KG1 (cell line): ENCODE measurements around the gene ANKRD33B.

ENCODE experiments used
- DNase-seq: peaks from one replicate; lab custom pipeline; 2025; lab: John Stamatoyannopoulos, UW

The ANKRD33B gene

DNA sequence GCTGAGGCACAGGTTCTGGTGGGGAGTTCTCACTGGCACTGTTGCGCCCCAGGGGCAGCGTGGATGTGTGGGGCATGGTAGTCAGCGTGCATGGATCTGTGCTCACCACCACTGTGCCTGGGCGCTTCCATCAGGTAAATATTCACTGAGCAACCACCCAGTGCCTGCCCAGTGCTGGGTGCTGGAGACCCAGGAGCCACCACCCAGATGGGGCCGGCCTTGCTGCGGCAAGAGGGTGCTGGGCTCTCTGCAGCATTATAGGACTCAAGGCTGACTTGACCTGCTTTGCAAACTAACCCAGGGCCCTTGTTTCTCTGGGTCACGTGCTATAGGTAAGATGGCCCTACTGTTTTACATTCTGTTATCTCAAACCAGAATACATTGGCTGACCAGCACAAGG lies 136.6 kb downstream of the ANKRD33B start:
- DNase-seq, result no peak

GRCh38 chr5:10701567-10702039 lies 137.7 kb downstream of the ANKRD33B start:
- no peak for DNase-seq

DNA sequence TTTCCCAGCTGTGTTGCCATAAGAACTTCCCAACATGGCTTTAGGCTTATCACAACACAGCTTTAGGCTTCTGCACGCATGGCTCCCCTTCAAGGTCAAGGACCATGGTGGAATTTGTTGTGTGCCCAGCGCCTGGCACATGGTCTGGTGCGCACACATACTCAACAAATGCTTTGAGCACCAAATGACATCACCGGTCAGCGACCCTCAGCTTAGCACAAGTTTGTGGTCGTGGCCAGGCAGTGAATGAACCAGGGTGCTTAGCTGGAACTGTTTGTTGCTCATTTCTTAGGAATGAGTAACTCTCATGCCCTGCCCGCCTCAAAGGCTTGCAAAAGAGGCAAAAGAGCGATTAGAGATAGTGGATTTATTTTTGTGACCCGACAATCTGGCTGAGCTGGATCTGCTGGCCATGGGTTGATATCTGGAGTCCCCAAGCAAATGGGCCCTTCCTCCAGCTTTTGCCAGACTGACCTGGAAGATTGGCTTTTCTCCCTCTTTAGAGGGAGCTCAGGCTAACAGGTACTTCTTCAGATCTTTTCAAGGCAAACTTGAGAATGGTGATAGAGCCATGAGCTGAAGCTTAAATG lies 138.3 kb downstream of the ANKRD33B start:
- no peak for DNase-seq

DNA sequence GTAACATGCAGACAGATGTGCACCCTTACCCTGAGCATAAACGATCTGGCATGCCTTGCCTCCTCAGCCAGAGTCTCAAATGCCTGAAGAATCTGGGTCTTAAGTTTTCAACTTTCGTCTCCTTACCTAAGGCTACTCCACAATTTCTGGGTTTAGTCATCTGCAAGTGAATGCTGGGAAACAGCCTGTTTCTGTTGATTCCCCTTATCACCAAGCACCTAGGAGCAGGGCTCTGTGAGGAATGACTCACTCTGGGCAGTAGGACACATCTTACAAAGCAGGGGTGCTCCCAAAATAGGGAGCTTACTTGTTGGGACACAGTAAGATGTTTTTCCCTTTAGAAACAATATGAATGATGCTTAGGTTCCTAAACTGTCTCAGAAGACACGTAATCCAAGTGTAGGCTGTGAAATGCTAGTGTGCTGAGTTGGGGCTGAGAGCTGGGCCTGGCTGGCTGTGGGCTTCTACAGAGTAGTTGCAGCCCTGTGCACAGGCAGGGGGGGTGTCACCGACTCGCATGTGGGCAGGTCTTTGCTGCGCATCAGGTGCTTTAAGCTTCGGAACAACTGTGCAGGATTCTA lies 139.1 kb downstream of the ANKRD33B start:
- DNase-seq, result no peak

DNA sequence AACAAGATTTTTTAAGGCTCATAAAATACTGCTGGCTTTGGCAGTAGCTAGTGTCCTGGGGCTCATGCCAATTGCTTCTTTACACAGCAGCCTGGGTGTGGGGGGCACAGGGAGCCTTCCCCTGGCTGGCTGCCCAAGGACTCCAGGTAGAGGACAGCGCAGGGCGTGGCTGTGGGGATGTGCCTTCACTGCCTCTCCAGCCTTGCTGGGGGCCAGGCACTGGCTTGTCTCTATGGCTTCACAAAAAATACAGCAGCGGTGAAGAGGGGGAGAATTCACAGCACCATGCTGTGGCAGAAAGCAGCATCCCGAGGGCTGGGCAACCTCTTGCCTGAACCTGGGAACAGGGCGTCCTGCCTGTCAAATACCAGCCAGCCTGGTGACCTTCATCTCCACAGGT lies 139.8 kb downstream of the ANKRD33B start:
- DNase-seq, result no peak

DNA sequence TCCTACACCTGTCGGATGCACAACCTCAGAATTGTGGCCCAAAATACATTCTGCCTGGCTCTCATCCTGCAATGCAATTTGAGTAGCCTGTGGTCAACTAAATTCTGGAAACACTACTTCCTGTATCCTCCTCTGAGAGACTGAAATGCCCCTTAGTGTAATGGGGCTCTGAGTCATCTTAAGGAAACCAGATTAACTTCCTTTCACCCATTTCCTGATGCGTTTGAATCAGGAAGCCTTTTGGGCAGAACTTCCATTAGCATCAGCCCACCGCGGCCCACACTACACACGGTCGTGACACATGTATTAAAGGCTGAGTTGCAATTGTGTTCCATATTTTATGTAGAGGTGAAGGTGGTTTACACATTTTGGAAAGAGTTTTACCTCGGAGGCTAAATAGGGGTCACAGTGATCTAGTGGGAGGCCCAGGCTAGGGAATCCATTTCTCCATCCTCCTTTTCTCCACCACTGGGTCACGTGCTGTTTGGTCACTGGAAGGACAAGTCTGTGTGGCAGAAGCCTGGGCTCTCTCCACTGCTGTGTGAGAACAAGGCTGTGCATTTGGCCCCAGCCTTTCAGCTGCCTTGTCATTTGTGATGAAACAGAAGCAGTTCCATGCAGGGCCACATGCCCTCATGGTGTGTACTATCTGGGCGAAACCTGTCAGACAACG lies 141.2 kb downstream of the ANKRD33B start:
- no peak for DNase-seq

DNA sequence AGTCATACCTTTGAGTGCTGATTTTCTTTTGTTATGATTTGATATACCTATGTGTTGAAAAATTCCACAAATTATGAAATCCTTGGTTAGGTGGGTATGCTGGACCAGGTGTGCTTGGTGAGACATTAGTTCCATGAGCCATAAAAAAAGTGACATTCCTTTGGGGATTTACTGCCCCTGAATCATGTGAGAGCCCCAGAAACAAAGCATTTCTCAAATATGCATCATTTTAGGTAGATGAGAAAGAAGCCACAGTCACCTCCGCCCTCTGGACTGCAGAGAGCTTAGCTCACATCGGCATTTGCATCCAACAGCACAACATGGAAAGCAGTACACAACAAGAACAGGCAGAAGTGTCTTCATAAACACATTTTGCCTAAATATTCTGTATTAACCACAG lies 141.9 kb downstream of the ANKRD33B start:
- no peak for DNase-seq

DNA sequence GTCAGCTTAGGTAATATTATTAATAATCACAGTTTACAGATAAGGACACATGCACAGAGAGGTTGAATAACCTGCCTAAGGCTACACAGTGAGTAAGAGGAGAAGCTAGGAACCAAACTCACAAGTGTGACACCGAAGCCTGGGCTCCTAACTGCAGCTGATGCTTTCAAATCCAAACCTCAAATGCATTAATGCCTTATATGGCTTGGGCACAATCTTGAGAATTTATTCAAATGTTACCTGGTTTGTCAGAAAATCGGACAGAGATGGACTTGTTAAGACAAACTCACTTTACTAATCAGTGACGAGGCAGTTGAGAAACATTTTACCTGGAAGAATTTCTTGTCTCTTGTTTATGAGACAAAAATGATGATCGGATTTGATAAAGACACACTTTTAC lies 142.5 kb downstream of the ANKRD33B start:
- DNase-seq, result no peak
